Skin epidermis (tissue), 12 donors: ENCODE measurements around the gene UBXN2A.

Source experiments
- H3K27ac ChIP-seq, 21 experiments: fragments of 200-600 bp; sonication (generic) in 11 of 21; one replicate each; pipeline ENCODE4 v1.5.0; 2020; ENCODE audit warnings: mild to moderate bottlenecking in 3 of 21, inconsistent platforms in 2 of 21, moderate library complexity in 2 of 21
- H3K4me3 ChIP-seq, 7 experiments: fragments of 200-600 bp; sonication (generic) in 2 of 7; one replicate each; pipeline ENCODE4 v1.5.0; 2020; ENCODE audit warnings: inconsistent platforms in 2 of 7, mild to moderate bottlenecking in 2 of 7, moderate library complexity in 1 of 7

UBXN2A gene

GRCh38 chr2:23939987-23940717 lies at the start of gene UBXN2A:
Gene UBXN2A (plus strand): TSS chr2:23940463. CDS start chr2:23958315, 17,852 bp downstream.
- peak within 1 kb of the TSS; percentile 78 to 99 (median 89) for H3K27ac ChIP-seq
- H3K4me3 ChIP-seq: peak within 1 kb of the TSS; percentile 67 to 99 (median 91)

- Histone ChIP-seq H3K4me3 (no peak overlapping the region), H3K27ac (peak overlapping the region in 17 of 21 experiments; percentile 4 to 80 (median 65))
These were observed 40.1 kb upstream of the UBXN2A start for GRCh38 chr2:23900133-23900532.

- Histone ChIP-seq H3K27ac (peak overlapping the region in 20 of 21 experiments; percentile 4 to 80 (median 64)), H3K4me3 (no peak overlapping the region)
These were observed 39.5 kb upstream of the UBXN2A start for GRCh38 chr2:23900541-23901322.

- Histone ChIP-seq H3K4me3 (no peak overlapping the region), H3K27ac (peak overlapping the region in 11 of 21 experiments; percentile 10 to 80 (median 50))
These were observed 38.1 kb upstream of the UBXN2A start for GRCh38 chr2:23901966-23902846.

- H3K27ac ChIP-seq: peak overlapping the region in 2 of 21 experiments; percentile 62 to 73
These were observed 37.2 kb upstream of the UBXN2A start for GRCh38 chr2:23903034-23903433.

GRCh38 chr2:23904215-23904614 lies 36.0 kb upstream of the UBXN2A start:
- peak overlapping the region in 1 of 21 experiments; percentile 23 for H3K27ac ChIP-seq
- no peak overlapping the region for H3K4me3 ChIP-seq

More at GRCh38 chr2:23903034-23903433, 37.2 kb upstream of the UBXN2A start:
- H3K4me3 ChIP-seq: no peak overlapping the region

GRCh38 chr2:23904692-23905091 lies 35.6 kb upstream of the UBXN2A start:
- Histone ChIP-seq H3K4me3 (no peak overlapping the region), H3K27ac (peak overlapping the region in 2 of 21 experiments; percentile 8 to 23)

- no peak overlapping the region for H3K4me3 ChIP-seq
- H3K27ac ChIP-seq: peak overlapping the region in 3 of 21 experiments; percentile 8 to 57 (median 40)
These were observed 35.1 kb upstream of the UBXN2A start for GRCh38 chr2:23905155-23905554.

GRCh38 chr2:23912054-23912453 lies 28.2 kb upstream of the UBXN2A start:
- H3K27ac ChIP-seq: no peak overlapping the region

GRCh38 chr2:23915327-23915726 lies 24.9 kb upstream of the UBXN2A start:
- H3K27ac ChIP-seq: no peak overlapping the region
- H3K4me3 ChIP-seq: no peak overlapping the region

More at GRCh38 chr2:23912054-23912453, 28.2 kb upstream of the UBXN2A start:
- H3K4me3 ChIP-seq: no peak overlapping the region

- no peak overlapping the region for H3K4me3 ChIP-seq
- peak overlapping the region in 4 of 21 experiments; percentile 8 to 38 (median 20) for H3K27ac ChIP-seq
These were observed 23.4 kb upstream of the UBXN2A start for GRCh38 chr2:23916727-23917405.

- H3K4me3 ChIP-seq: no peak overlapping the region
- no peak overlapping the region for H3K27ac ChIP-seq
These were observed 21.3 kb upstream of the UBXN2A start for GRCh38 chr2:23918837-23919489.

- H3K27ac ChIP-seq: peak overlapping the region in 11 of 21 experiments; percentile 96 to 100 (median 99)
- H3K4me3 ChIP-seq: peak overlapping the region in 6 of 7 experiments; percentile 74 to 97 (median 86)
These were observed 15.5 kb upstream of the UBXN2A start for GRCh38 chr2:23924589-23925359.

- H3K27ac ChIP-seq: peak overlapping the region; percentile 91 to 100 (median 99)
These were observed 14.5 kb upstream of the UBXN2A start for GRCh38 chr2:23925702-23926289.

GRCh38 chr2:23926290-23926749 lies 13.9 kb upstream of the UBXN2A start:
- H3K27ac ChIP-seq: peak overlapping the region; percentile 91 to 100 (median 99)

More at GRCh38 chr2:23925702-23926289, 14.5 kb upstream of the UBXN2A start:
- peak overlapping the region; percentile 74 to 97 (median 90) for H3K4me3 ChIP-seq

GRCh38 chr2:23926750-23927571 lies 13.3 kb upstream of the UBXN2A start, which contains the start of gene ATAD2B:
Gene ATAD2B (minus strand): TSS chr2:23927123. CDS start chr2:23926770, 353 bp downstream.
- Histone ChIP-seq H3K27ac (peak within 1 kb of the TSS; percentile 91 to 100 (median 99)), H3K4me3 (peak within 1 kb of the TSS; percentile 74 to 97 (median 90))

More at GRCh38 chr2:23926290-23926749, 13.9 kb upstream of the UBXN2A start:
- H3K4me3 ChIP-seq: peak overlapping the region; percentile 74 to 97 (median 90)
